Lower lobe of right lung (tissue), 2 donors: ENCODE data around the gene DSTN. TPM values are rescaled to one million over a fixed set of nuclear protein-coding genes. Genes with fewer than 3 reads are reported as not detected.

ENCODE experiments used
- ATAC-seq, 2 donors: fragments of 200-7000 bp; cut with Tn5 transposase; one replicate each; pipeline ENCODE4 v1.9.1; 2020 to 2022; ENCODE audit warnings: mild to moderate bottlenecking in 2 of 2, moderate library complexity in 2 of 2
- DNase-seq: peaks from one replicate; pipeline ENCODE4 v3.0.0-alpha.2; 2020
- H3K27ac ChIP-seq: fragments of 200-600 bp; one replicate; pipeline ENCODE4 v1.8.0; 2022
- H3K27me3 ChIP-seq: fragments of 200-600 bp; one replicate; pipeline ENCODE4 v1.8.0; 2022; ENCODE audit warnings: low read depth
- H3K36me3 ChIP-seq: fragments of 200-600 bp; one replicate; pipeline ENCODE4 v1.8.0; 2022; ENCODE audit warnings: mild to moderate bottlenecking
- H3K4me1 ChIP-seq: fragments of 200-600 bp; one replicate; pipeline ENCODE4 v1.8.0; 2022
- H3K4me3 ChIP-seq: fragments of 200-600 bp; one replicate; pipeline ENCODE4 v1.8.0; 2022; ENCODE audit warnings: mild to moderate bottlenecking
- H3K9me3 ChIP-seq: fragments of 200-600 bp; one replicate; pipeline ENCODE4 v1.8.0; 2022
- intact Hi-C: fragments of 100-400 bp; cut with DNase I; formaldehyde crosslinking; loops from one replicate; pipeline ENCODE4 v1.11.0; 2022
- total RNA-seq: library from RNA; stranded (reverse); fragmentation: NEBNext Ultra II Directional; extraction: Animal tissue kit (Norgen Biotek cat#: 25700); gene quantifications from one replicate; pipeline ENCODE4 v1.2.1, GENCODE V29; 2021
- TF ChIP-seq, protein P1 (sequence below): fragments of 200-600 bp; IDR thresholded peaks from one replicate; pipeline ENCODE4 v1.8.0; 2022; ENCODE audit warnings: antibody characterized with exemption, mild to moderate bottlenecking
- donor health status: DM: no; HTN: yes; CAD: no; lungs with severe emphysema.

DSTN gene
- total RNA-seq, 1 donor from 2014 or later, result 347 TPM

DNA sequence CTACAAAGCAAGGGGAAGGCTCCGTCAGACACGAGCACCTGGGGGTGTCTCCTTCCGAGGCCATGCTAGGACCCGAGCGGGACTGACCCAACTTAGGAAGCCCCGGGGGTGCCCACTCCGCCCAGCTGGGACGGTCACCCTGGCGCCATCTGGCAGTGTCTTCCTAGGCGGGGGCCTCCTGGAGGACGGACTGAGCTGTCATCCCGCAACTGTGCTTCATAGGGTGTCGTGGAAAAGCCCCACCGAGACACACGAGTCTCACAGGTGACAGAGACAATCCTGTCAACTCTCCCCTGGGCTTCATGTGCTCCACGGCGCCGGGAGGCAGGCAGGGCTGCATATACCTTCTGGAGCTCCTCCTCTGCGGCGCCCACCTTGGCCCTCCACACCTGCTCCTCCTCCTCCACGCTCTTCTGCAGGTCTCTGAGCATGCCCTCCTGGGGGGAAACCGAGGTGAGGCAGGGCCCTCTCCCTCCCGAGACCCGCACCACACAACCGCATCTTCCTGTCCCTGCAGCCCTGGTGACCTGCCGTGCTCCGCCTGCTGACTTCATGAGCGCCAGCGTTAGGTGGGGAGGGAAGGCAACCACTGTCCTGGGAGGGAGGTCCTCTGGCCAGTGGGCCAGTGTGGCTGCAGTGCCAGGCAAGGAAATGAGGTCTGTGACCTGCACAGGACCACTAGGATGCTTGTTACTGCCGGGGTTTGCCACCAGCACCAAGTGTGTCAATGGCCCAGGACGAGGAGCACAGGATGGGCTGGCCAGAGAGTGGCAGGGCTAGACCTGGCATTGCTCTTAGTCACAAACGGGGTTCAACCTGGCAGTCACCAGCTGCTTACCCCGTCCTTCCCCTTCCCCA, 50.7 kb downstream of the DSTN start:
- ATAC-seq (no peak), DNase-seq (peak; percentile 36)
- H3K4me3 ChIP-seq, result no peak overlapping the region
- no peak overlapping the region for H3K27ac ChIP-seq
- TF ChIP-seq, protein P1, sequence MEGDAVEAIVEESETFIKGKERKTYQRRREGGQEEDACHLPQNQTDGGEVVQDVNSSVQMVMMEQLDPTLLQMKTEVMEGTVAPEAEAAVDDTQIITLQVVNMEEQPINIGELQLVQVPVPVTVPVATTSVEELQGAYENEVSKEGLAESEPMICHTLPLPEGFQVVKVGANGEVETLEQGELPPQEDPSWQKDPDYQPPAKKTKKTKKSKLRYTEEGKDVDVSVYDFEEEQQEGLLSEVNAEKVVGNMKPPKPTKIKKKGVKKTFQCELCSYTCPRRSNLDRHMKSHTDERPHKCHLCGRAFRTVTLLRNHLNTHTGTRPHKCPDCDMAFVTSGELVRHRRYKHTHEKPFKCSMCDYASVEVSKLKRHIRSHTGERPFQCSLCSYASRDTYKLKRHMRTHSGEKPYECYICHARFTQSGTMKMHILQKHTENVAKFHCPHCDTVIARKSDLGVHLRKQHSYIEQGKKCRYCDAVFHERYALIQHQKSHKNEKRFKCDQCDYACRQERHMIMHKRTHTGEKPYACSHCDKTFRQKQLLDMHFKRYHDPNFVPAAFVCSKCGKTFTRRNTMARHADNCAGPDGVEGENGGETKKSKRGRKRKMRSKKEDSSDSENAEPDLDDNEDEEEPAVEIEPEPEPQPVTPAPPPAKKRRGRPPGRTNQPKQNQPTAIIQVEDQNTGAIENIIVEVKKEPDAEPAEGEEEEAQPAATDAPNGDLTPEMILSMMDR, result no peak
- intact Hi-C loops, result no loop called here
- H3K9me3 ChIP-seq, result no peaks in the 10 kb centered on the region
- H3K4me1 ChIP-seq, result peaks cover 7% of the 10 kb centered on the region
- H3K36me3 ChIP-seq, result peaks cover 100% of the 10 kb centered on the region
- H3K27me3 ChIP-seq, result no peaks in the 10 kb centered on the region

DNA sequence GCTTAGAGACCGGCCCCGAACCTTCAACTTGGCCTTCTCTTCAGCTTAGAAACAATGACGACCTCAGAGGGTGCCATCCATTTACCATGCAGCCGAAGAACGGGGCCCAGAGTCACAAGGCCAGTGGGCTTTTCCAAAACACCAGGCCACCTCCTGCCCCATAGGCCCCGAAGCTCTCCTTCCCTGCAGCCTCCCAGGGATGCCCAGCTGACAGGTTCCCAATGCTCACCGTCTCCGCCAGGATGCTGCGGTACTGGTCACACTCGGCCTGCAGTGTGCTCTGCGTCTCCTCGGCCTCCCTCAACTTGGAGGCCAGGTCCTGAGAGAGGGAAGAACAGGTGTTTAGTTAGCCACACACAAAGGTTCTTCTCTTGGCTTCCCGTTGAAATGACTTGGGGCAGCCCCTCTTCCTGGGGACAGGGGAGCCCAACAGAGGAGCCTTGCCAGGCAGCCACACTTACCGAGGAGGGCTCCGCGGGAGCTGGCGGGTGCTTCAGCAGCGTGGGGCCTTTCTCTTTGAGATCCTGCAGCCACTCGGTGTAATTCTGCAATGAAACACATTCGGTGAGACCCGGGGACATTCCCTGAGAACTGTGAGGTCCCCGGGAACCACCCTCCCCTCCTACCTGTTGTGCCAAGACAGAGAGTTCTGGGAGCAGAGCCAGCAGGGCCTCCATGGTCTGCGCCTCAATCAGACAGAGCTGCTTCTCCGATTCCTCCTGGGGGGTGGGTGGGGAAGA, 51.5 kb downstream of the DSTN start:
- H3K27ac ChIP-seq, result no peak overlapping the region
- H3K4me3 ChIP-seq, result no peak overlapping the region
- no peaks in the 10 kb centered on the region for H3K9me3 ChIP-seq
- intact Hi-C loops, result no loop called here
- H3K27me3 ChIP-seq, result no peaks in the 10 kb centered on the region
- peaks cover 5% of the 10 kb centered on the region for H3K4me1 ChIP-seq
- no peak for ATAC-seq
- H3K36me3 ChIP-seq, result peaks cover 100% of the 10 kb centered on the region
- TF ChIP-seq, protein P1, result no peak
- peak; percentile 39 for DNase-seq

DNA sequence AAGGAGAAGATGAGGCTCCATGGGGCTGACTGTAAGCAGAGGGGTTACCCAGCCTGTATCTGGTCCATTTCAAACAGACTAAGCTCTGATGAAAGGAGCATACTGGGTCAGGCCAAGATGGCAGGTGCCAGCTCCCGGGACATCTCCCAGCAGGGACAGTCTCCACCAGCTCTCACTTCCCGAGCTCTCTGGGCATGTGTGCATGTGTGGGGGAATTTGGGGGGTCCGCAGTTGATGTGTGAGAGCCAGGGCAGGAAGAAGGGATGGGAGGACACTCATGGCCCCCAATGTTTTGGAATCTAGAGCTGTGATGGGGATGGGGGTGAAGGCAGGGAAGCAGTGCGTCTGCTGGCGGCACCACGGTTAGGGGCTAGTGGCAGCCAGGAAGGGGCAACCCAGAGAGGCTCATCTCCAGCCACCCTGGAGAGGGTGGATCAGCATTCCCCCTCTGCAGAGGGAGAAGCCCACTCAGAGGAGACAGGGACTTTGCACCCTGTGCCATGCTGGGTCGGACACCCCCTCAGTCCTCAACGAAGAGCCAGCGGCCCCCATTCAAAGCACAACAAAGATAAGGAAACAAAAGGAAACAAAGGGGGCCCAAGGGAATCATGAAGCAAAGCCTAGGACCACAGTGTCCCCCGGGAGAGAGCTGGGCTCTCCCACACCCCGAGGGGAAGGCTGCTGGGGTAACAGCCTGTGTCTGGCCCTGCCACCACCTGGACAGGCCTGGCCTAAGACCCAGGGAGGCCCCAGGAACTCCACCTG, 52.4 kb downstream of the DSTN start:
- no peak for ATAC-seq
- peaks cover 100% of the 10 kb centered on the region for H3K36me3 ChIP-seq
- no peak overlapping the region for H3K4me3 ChIP-seq
- H3K27ac ChIP-seq, result no peak overlapping the region
- intact Hi-C loops, result no loop called here
- H3K9me3 ChIP-seq, result no peaks in the 10 kb centered on the region
- no peaks in the 10 kb centered on the region for H3K27me3 ChIP-seq
- H3K4me1 ChIP-seq, result peaks cover 9% of the 10 kb centered on the region
- peak; percentile 26 for DNase-seq
- TF ChIP-seq, protein P1, result no peak

DNA sequence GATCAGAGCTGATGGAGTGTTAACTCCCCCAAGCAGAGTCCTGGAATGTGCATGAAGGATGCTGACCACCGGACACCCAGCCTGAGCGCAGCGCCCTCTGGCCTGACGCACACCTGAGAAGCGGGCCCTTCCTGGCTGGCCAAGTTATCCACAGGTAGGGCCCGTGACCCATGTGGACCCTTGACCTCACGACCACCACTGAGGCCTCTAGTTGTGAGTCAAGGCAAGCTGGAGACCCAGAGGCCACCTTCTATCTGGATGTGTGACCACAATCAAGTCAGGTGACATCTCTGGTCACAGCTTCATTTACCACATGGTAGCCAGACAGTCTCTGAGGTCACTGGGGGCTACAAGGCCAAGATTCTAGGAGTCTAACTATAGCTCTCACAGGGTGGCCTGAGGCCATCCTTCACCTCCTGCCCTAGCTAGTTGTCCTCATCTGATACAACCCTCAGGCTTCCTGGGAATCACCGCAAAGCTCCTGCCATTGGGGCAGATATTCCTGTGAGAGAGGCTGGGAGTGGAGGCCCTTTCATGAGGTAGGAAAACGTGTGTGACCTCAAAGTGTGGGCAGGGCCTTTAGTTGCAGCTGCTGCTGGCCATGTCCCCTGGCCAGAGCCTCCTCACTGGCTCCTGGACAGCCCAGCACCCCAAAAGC, 53.1 kb downstream of the DSTN start:
- Histone ChIP-seq H3K27ac (no peak overlapping the region), H3K9me3 (no peaks in the 10 kb centered on the region), H3K4me1 (peaks cover 10% of the 10 kb centered on the region), H3K27me3 (no peaks in the 10 kb centered on the region), H3K4me3 (no peak overlapping the region), H3K36me3 (peaks cover 100% of the 10 kb centered on the region)
- TF ChIP-seq, protein P1, result no peak
- intact Hi-C loops, result no loop called here
- ATAC-seq, result no peak
- peak; percentile 28 for DNase-seq

DNA sequence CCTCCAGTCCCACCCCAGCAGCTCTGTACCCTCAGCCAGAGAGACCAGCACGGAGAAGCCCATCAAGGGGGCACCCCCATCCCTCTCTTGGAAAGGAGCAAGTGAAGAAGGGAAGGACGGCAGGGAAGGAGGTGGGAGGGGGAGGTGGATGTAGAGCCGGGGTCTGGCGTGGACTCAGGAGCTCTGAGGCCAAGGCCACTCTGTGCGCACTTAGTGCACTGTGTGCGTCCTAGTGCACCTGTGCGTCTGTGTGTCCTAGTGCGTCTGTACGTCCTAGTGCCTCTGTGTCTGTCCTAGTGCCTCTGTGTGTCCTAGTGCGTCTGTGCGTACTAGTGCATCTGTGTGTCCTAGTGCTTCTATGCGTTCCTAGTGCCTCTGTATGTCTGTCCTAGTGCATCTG, 54.2 kb downstream of the DSTN start:
- H3K4me1 ChIP-seq, result peaks cover 8% of the 10 kb centered on the region
- no peaks in the 10 kb centered on the region for H3K27me3 ChIP-seq
- intact Hi-C loops, result no loop called here
- DNase-seq (no peak), ATAC-seq (no peak)
- H3K9me3 ChIP-seq, result no peaks in the 10 kb centered on the region
- no peak overlapping the region for H3K4me3 ChIP-seq
- TF ChIP-seq, protein P1, result no peak
- H3K36me3 ChIP-seq, result peaks cover 100% of the 10 kb centered on the region
- no peak overlapping the region for H3K27ac ChIP-seq
